Fibroblast of mammary gland (primary cell): Measurements from ENCODE around the gene SPG11.

Source experiments
- DNase-seq: peaks from one replicate; pipeline ENCODE4 v3.0.0-alpha.2; 2010; ENCODE audit warnings: low read depth
- H3K4me3 ChIP-seq: 2 replicates; pipeline ENCODE4 v1.5.1; 2011; ENCODE audit warnings: low read depth, mild to moderate bottlenecking, low read length, moderate library complexity; ENCODE audit not compliant: control insufficient read depth
- TF ChIP-seq, protein P1 (sequence below): conservative IDR thresholded peaks from 2 replicates; pipeline ENCODE4 v1.5.1; 2011; ENCODE audit warnings: low read depth, low read length, inconsistent platforms; ENCODE audit not compliant: control insufficient read depth, insufficient read depth

SPG11 gene

DNA sequence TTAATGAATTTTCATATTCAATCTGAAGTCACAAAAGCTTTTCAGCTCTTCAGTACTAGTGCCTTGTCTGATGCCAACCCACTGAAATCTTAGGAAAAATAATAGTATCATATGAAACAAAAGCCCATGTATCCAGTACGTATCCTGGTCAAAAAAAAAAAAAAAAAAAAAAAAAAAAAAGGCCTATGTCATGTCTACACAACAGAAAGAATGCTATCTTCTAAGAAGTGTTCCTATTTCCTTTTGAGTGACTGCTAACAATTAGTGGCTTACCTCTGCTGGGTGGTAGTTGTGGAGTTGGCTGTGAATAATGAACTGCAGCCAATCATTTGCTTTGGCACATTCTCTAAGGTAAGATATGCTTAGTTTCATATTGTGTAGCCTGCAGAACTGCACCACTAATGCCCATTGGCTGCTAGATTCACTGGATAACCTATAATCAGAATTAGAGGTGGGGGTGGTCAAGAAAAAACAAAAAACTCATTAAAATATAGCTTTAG is 66.9 kb downstream of the SPG11 start:
- TF ChIP-seq, protein P1, sequence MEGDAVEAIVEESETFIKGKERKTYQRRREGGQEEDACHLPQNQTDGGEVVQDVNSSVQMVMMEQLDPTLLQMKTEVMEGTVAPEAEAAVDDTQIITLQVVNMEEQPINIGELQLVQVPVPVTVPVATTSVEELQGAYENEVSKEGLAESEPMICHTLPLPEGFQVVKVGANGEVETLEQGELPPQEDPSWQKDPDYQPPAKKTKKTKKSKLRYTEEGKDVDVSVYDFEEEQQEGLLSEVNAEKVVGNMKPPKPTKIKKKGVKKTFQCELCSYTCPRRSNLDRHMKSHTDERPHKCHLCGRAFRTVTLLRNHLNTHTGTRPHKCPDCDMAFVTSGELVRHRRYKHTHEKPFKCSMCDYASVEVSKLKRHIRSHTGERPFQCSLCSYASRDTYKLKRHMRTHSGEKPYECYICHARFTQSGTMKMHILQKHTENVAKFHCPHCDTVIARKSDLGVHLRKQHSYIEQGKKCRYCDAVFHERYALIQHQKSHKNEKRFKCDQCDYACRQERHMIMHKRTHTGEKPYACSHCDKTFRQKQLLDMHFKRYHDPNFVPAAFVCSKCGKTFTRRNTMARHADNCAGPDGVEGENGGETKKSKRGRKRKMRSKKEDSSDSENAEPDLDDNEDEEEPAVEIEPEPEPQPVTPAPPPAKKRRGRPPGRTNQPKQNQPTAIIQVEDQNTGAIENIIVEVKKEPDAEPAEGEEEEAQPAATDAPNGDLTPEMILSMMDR = no peak
- H3K4me3 ChIP-seq = no peak overlapping the region
- no peak for DNase-seq

DNA sequence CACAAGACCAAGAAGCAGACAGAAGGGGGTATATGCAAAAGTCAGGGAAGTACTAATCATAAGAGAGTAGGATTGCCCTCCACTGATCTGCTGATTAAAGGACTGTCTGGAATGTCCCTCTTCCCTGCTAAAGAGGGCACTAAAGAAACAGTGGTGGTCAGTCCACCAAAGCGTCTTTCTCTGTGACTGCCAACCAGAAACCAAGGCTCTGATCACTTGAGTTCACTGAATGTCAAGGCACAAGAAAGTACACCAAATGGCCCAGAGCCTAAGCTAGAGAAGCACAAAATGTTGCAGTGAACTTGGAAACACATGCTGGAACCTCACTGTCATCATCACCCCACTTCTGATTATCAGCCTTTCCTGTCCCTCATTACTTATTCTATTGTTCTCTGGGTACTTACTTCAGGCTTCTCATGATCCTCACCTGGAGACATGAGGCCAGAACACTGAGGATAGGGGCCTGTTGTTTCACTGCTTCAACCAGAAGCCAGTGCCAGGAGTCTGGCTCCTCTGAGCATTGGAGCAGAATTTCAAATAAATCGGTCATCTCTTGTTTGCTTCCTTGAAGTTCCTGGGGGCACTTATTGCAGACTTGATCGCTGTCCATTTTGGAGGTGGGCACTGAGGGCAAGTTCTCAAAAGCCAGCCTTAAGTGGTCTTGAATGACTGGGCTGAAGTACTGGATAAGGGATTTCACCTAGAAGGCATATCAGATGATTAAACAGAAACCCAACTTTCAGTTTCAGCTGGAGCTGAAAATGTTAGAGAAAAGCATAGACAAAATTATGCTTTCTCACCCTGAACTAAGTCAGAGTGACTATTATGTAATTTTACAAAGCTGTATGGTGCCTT is 67.6 kb downstream of the SPG11 start:
- no peak overlapping the region for H3K4me3 ChIP-seq
- TF ChIP-seq, protein P1 = no peak
- no peak for DNase-seq

DNA sequence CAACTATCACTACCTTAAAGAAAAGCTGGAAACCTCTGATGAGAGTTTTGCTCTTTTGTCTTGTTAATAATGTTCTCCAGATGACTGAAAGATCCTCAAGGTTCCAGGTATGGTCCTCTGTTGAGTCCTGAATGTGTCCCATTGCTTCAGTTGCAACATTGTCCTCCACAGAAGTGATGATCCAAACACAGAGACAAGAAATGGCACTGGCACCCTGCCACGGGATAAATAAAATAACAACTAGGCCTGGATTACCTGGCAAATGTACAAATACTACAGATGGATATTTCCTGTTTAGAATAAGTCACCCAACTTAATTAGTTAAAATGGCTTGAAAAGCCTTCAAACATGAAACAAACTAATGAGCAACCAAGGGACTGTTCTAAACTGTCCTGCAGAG is 68.2 kb downstream of the SPG11 start:
- no peak overlapping the region for H3K4me3 ChIP-seq
- TF ChIP-seq, protein P1 = no peak
- DNase-seq = no peak

DNA sequence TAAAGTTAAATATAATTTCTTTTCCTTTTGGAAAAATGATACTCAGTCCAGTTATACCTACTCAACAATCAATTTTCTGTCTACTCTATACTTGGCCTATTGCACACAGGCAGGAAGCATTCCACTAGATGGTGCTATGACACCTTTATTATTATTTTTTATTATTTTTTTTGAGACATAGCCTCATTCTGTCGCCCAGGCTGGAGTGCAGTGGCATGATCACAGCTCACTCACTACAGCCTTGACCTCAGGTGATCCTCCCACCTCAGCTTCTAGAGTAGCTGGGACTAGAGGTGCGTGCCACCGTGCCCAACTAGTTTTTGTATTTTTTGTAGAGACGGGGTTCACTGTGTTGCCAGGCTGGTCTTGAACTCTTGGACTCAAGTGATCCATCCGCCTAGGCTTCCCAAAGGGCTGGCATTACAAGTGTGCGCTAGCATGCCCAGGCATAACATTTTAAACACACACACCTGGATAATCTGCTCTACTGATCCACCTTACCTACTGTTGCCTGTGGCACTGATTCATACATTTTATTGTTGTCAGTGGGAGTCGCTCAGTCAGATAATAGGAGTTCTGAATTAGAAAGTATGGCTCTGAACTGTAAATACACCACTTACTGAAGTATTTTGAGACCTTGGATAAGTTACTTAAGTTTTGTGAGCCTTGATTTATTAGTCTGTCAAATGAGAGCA is 70.3 kb downstream of the SPG11 start:
- TF ChIP-seq, protein P1 = peak; percentile 60
- peak; percentile 26 for DNase-seq
- no peak overlapping the region for H3K4me3 ChIP-seq

DNA sequence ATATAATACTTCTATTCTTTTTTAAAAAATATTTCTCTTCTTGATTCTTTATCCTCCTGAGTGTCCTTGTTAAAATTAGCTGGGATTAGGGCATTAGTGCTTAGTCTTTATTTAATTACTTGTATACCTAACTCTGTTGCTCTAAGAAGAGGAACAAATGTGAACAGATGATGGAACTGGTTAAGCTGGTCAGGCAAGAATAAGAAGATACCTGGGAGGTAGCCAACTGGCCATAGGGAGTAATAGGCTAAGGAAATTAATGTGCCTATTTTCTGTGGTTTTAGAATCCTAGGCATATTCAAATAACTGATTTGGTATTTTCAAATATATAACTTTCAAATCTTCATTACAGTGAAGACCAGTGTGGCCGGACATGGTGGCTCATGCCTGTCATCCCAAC is 72.1 kb downstream of the SPG11 start:
- DNase-seq = no peak
- H3K4me3 ChIP-seq = no peak overlapping the region
- TF ChIP-seq, protein P1 = no peak

DNA sequence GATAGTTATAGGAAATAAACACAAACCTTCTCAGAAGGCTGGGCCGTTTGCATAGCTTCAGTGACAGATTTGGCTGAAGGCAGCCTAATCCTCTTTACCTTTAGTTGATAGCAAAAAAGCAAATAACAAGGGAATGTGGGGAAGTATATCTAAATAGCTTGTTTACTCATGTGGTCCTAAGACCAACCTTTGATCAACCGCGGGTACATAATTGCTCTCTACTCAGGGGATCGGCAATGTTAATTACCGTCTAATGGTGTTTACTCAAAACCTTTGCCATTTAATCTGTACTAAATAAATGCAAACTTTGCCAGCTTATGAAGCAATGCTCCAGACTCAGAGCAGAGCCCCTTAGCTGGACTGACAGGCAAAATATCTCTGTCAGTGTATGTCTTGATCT is 74.9 kb downstream of the SPG11 start:
- DNase-seq = no peak
- TF ChIP-seq, protein P1 = no peak
- H3K4me3 ChIP-seq = no peak overlapping the region
